Hematopoietic multipotent progenitor cell (in vitro differentiated cells): ENCODE data around the gene EDN1. TPM values are rescaled to one million over a fixed set of nuclear protein-coding genes. Genes with fewer than 3 reads are reported as not detected.

Experiments used
- DNase-seq, 3 donors: peaks; one replicate each; pipeline ENCODE4 v3.0.0-alpha.2; 2011 to 2015; ENCODE audit warnings: low read depth in 2 of 3, low spot score in 2 of 3
- total RNA-seq: library from RNA; depleted of rRNA; stranded (reverse); fragments of >200 nt; gene quantifications from one replicate; pipeline ENCODE4 v1.2.3, GENCODE V29; 2012

The EDN1 gene
- under 0.01 TPM for total RNA-seq

- peak; percentile 10 to 89 (median 84) for DNase-seq
These were observed at the start of gene EDN1 for GRCh38 chr6:12289933-12290820. Gene EDN1 (plus strand): TSS chr6:12290361. CDS start chr6:12290630, 269 bp downstream.

- DNase-seq, result no peak
These were observed 48.5 kb upstream of the EDN1 start for GRCh38 chr6:12241493-12242175.

- no peak for DNase-seq
These were observed 47.0 kb upstream of the EDN1 start for GRCh38 chr6:12243169-12243568.

- DNase-seq, result no peak
These were observed 44.8 kb upstream of the EDN1 start for GRCh38 chr6:12245360-12245759.

- no peak for DNase-seq
These were observed 44.1 kb upstream of the EDN1 start for GRCh38 chr6:12245763-12246718.

- DNase-seq, result no peak
These were observed 43.3 kb upstream of the EDN1 start for GRCh38 chr6:12246900-12247299.

- DNase-seq, result no peak
These were observed 40.4 kb upstream of the EDN1 start for GRCh38 chr6:12249541-12250382.

- no peak for DNase-seq
These were observed 39.8 kb upstream of the EDN1 start for GRCh38 chr6:12250383-12250770.

- no peak for DNase-seq
These were observed 36.0 kb upstream of the EDN1 start for GRCh38 chr6:12254210-12254609.

- no peak for DNase-seq
These were observed 32.0 kb upstream of the EDN1 start for GRCh38 chr6:12258191-12258590.

GRCh38 chr6:12258591-12259075, 31.5 kb upstream of the EDN1 start:
- DNase-seq, result no peak

- DNase-seq, result no peak
These were observed 29.6 kb upstream of the EDN1 start for GRCh38 chr6:12260458-12261093.

- no peak for DNase-seq
These were observed 28.7 kb upstream of the EDN1 start for GRCh38 chr6:12261502-12261901.

GRCh38 chr6:12262236-12263061, 27.7 kb upstream of the EDN1 start:
- DNase-seq, result no peak

GRCh38 chr6:12263403-12263802, 26.8 kb upstream of the EDN1 start:
- DNase-seq, result no peak

GRCh38 chr6:12264671-12265070, 25.5 kb upstream of the EDN1 start:
- DNase-seq, result no peak

- DNase-seq, result no peak
These were observed 24.9 kb upstream of the EDN1 start for GRCh38 chr6:12265296-12265695.

GRCh38 chr6:12265791-12266190, 24.4 kb upstream of the EDN1 start:
- DNase-seq, result no peak
